NCI-H1694 (cell line): ENCODE data around the gene ZCCHC24.

Source experiments
- DNase-seq: peaks from one replicate; lab custom pipeline; 2025; lab: John Stamatoyannopoulos, UW

Gene ZCCHC24

GRCh38 chr10:79410315-79411094 is 34.9 kb downstream of the ZCCHC24 start:
- no peak for DNase-seq

GRCh38 chr10:79409726-79410085 is 35.7 kb downstream of the ZCCHC24 start:
- no peak for DNase-seq

- DNase-seq = no peak
Measured at GRCh38 chr10:79409038-79409725, 36.2 kb downstream of the ZCCHC24 start.

DNA sequence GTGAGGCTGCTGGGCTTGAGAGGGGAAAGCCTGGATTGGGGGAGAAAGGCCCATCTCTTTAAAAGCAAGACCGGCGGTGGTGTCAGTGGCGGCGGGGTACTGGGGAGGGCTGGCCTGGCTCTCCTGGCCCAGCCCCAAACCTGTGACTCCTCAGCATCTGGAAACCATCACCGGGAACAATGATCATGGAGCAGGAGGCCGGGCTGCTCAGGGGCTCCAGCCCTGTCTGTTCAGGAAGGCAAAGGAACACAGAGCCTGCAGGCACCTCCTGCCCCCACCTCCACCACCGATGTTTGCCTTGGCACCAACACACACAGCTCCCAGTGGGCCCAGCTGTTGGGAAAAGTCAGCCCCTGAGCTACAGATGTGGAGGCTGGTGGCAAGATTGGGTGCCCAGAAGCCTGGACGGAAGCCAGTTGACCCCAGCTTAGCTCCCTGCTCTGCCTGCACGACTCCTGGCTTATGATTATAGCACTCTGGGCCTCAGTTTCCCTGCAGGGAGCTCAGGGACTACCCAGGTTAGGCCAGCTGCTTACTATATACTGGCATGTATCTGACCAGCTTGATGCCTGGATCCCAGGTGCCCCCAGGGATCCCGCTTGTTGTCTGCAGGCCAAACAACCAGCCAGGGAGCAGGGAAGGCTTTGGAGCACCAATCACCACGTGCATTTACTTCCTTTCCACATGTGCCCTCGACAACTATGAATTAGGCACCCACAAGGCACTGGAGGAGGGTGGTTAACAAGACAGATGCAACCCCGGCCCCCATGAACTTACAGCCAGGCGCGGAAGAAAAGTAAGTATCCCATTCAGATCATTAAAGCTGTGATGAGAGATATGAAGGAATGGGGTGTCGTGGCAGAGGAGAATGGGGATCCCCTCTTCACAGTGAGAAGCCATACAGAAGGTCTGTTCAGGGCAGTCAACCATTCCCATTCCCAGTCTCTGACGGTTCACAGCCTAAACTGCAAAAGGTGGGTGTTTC is 37.3 kb downstream of the ZCCHC24 start:
- no peak for DNase-seq

DNA sequence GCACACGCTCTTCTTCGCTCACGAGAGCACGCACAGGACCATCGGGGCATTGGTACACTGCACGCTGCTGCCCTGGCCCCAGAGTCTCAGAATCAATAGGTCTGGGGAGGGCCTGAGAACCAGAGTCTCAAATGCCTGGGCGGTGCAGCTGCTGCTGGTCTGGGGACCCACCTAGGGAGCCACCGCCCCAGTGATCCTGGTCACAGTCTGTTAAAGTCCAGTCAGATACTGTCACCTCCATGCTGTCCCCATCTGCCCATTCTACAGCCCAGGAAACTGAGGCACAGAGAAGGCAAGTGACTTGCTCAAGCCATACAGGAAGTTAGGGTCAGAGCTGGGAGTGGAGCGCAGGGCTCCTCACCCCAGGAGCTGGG is 38.0 kb downstream of the ZCCHC24 start:
- no peak for DNase-seq

GRCh38 chr10:79406683-79407422 is 38.6 kb downstream of the ZCCHC24 start:
- no peak for DNase-seq

GRCh38 chr10:79405995-79406515 is 39.4 kb downstream of the ZCCHC24 start:
- DNase-seq = no peak

GRCh38 chr10:79405221-79405994 is 40.0 kb downstream of the ZCCHC24 start:
- no peak for DNase-seq

GRCh38 chr10:79404690-79405131 is 40.7 kb downstream of the ZCCHC24 start:
- DNase-seq = no peak

- no peak for DNase-seq
Measured at GRCh38 chr10:79404231-79404609, 41.2 kb downstream of the ZCCHC24 start.

DNA sequence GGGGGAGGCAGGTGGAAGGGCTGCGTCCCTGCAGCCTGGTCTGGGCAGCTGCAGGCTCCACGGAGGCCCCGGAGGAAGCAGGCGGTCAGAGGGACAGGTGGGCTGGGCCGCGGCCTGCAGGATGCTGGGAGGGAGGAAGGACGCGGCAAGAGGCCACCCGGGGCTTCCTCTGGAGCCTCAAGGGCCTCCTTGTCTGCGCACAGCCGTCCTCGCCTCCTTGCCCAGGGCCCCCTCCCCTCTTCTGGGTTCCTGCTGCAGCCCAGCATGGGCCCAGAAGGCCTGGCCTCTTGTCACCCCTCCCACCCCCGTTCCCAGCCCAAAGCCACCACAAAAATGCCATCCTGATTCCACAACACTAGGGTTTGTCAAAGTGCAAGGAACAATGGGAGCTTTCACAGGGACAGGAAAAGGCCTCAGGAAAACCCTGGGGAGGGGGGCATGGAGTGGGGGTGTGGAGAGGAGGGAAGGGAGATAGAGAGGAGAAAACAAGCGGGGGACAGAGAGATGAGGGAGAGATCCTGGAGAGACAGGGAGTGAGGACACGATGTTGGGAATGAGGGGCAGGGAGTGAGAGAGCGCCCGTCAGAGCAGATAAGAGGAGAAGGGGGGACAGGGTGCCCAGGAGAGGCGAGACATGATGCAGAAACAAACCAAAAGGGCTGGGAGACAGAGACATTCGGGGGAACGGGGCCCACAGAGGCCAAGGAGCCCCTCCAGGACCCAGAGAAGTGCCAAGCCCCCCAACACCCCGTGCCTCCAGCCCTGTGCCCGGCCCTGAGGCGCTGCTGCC is 41.8 kb downstream of the ZCCHC24 start:
- DNase-seq = no peak

DNA sequence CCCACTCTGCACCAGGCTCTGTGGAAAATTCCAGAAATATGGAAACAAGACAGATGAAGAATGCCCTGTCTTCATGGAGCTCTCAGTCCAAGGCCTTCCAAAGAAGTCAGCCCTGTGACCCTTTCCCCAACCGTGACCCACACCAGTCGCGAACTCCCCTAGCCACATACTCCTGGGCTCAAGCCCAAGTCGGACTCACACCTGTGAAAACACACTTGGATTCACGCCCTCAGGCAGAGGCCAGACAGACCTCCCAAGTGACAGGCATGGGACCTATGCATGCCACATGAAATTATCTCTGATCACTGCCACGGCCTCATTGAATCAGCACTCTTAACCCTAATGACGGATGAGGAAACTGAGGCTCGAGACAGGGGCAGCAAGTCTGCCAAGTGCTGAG is 42.5 kb downstream of the ZCCHC24 start:
- no peak for DNase-seq

DNA sequence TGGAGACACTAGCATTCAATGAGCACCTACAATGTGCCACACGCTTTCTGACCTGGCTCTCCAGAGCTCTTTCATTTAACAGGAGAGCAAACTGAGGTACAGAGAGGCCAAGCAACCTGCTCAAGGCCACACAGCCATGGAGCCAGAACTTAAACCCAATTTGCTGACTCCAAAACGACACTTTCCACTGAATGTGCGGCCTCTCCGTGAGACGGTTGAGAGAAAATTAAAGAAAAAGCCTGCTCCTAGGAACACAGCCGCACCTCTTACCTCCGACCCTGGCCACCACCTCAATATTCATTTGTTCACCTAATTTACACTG is 42.8 kb downstream of the ZCCHC24 start:
- DNase-seq = no peak

- no peak for DNase-seq
Measured at GRCh38 chr10:79401015-79401921, 44.2 kb downstream of the ZCCHC24 start.

DNA sequence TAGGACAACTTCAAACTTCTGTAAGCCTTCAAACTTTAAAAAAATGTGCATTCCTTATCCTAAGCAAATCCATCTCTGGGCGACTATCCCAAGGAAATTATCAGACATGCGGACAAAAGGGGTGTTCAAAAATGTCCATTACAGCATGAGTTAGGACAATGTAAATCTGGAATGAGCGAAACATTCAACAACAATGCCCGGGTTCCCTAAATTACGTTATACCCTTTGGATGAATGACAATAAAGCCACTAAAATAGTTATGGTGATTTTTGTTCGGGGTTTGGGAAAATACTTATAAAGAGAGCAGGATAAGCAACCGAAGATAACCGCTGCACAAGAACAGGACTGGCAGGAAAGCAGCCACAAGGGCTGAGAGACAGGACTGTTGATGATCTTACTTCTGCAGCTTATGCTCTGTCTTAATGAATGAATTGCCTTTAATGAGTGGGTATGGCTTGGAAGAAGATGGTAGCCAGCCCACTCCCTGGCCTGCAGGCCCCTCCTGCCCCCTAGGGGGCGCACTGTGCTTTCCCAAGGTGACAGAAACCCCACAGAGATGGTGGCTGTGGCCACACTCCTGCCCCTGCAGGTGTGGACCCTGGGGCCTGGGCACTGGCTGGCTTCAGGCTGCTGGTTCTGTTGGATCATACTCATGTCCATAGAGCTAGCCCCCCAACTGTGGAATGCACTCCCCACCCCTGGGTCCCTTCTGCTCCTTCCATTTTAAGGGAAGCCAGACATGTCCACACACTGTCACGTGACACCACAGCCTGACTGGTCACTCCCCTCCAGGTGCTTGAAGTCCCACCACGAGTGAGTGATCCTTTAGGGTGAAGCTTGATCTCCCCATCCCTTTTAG is 45.0 kb downstream of the ZCCHC24 start:
- DNase-seq = no peak

DNA sequence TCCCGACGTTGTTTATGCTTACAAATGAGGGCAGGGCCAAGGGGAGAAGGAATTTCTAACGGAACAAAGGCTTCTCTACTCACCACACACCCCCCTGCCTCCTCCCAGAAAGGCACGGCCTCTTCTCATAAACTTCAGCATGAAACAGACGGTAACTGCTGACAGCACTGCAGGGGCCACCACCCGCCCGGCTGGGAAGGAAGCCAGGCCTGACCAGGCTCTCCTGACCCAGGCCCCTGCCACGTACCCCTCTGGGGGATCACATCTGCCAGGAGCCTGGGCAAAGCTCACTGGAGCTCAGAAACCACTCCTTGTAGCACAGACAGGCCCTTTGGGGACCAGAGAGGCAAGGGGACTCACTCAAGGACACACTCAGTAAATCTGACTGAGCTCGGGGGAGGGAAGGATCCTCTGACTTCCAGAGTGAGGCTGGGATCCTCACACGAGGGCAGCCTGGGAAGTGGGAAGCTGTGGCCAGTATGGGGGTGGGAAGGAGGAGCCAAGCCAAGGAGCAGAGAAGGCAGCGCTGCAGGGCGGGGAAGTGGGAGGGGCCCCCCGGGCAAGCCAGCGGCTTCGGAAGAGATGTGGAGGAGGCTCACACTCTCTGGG is 46.1 kb downstream of the ZCCHC24 start:
- no peak for DNase-seq

GRCh38 chr10:79398642-79399041 is 46.8 kb downstream of the ZCCHC24 start:
- no peak for DNase-seq
